KMS-11 (cell line): ENCODE data around the gene OR51L1.

Source experiments
- H2AFZ ChIP-seq: fragments of 200-600 bp; sonication (generic); 2 replicates; pipeline ENCODE4 v1.6.1; 2016; ENCODE audit warnings: antibody characterized with exemption, mixed run types, low read depth
- H3K27ac ChIP-seq: fragments of 200-600 bp; sonication (generic); 2 replicates; pipeline ENCODE4 v1.6.1; 2016; ENCODE audit warnings: mild to moderate bottlenecking, mixed run types
- H3K27me3 ChIP-seq: fragments of 200-600 bp; sonication (generic); 2 replicates; pipeline ENCODE4 v1.6.1; 2017; ENCODE audit warnings: mild to moderate bottlenecking, low read depth, mixed run types, moderate library complexity; ENCODE audit not compliant: insufficient read depth
- H3K36me3 ChIP-seq: fragments of 200-600 bp; sonication (generic); 2 replicates; pipeline ENCODE4 v1.6.1; 2017; ENCODE audit warnings: mild to moderate bottlenecking, mixed run types; ENCODE audit not compliant: insufficient read depth
- H3K4me1 ChIP-seq: fragments of 200-600 bp; sonication (generic); 2 replicates; pipeline ENCODE4 v1.6.1; 2016; ENCODE audit warnings: mild to moderate bottlenecking, low read depth, mixed run types; ENCODE audit not compliant: poor library complexity, severe bottlenecking
- H3K4me2 ChIP-seq: fragments of 200-600 bp; sonication (generic); 2 replicates; pipeline ENCODE4 v1.7.0; 2016; ENCODE audit warnings: mild to moderate bottlenecking, mixed run types
- H3K4me3 ChIP-seq: fragments of 200-600 bp; sonication (generic); IDR thresholded peaks from 2 replicates; pipeline ENCODE4 v1.6.1; 2017; ENCODE audit warnings: low read depth, low read length, mixed read lengths; ENCODE audit not compliant: insufficient read depth
- H3K79me2 ChIP-seq: fragments of 200-600 bp; sonication (generic); 2 replicates; pipeline ENCODE4 v1.6.1; 2016; ENCODE audit warnings: low read depth, mixed run types; ENCODE audit not compliant: insufficient read depth
- H3K9ac ChIP-seq: fragments of 200-600 bp; sonication (generic); 2 replicates; pipeline ENCODE4 v1.6.1; 2016; ENCODE audit warnings: mild to moderate bottlenecking, mixed run types
- H4K20me1 ChIP-seq: fragments of 200-600 bp; sonication (generic); 2 replicates; pipeline ENCODE4 v1.6.1; 2016; ENCODE audit warnings: mild to moderate bottlenecking, mixed run types; ENCODE audit not compliant: insufficient read depth
- CTCF ChIP-seq: fragments of 200-600 bp; sonication (generic); conservative IDR thresholded peaks from 2 replicates; pipeline ENCODE4 v1.6.1; 2017; ENCODE audit warnings: low read depth, mild to moderate bottlenecking, antibody characterized with exemption, low read length, moderate library complexity, mixed read lengths

The OR51L1 gene

DNA sequence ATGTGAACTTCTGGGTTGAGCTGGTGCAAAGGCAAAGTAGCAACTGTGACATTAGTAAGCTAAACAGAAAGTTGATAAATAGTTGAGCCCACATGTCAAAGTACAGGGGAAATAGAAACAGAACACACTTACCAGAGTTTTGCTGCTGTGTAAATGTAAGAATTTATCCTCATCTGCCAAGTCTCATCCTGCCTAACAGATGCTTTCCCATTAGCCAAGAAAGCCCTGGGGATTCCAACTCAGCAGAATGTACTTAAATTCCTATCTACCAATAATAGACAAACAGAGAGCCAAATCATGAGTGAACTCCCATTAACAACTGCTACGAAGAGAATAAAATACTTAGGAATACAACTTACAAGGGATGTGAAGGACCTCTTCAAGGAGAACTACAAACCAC lies 31.8 kb upstream of the OR51L1 start:
- no peaks in the 10 kb centered on the region for H3K36me3 ChIP-seq

GRCh38 chr11:4975436-4975835 lies 19.2 kb upstream of the OR51L1 start:
- H3K4me1 ChIP-seq, result no peaks in the 10 kb centered on the region
- no peak overlapping the region for H3K4me2 ChIP-seq

More for the DNA sequence above, 31.8 kb upstream of the OR51L1 start:
- TF ChIP-seq CTCF, result no peak
- Histone ChIP-seq H2AFZ (no peak overlapping the region), H3K4me3 (no peak overlapping the region), H3K79me2 (no peaks in the 10 kb centered on the region), H4K20me1 (no peaks in the 10 kb centered on the region), H3K27me3 (no peaks in the 10 kb centered on the region), H3K4me1 (no peaks in the 10 kb centered on the region), H3K9ac (no peak overlapping the region), H3K27ac (no peak overlapping the region), H3K4me2 (no peak overlapping the region)

DNA sequence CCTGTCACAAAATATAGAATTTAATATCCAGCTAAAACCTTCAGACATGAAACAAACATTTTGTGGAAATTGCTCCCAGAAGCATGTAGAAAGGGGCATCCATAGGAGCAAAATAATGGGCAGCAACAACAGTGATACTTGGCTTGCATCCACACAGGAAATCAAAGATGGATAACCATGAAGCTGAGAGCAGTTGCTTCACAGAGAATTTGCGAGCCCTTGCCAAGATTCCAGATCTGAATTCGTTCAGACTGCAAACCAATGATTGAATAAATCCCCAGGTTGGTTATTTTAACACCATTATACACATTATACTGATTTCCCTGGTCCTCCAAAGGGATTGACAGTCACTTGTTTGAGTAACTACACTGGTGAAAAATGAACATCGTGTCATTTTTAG lies 15.6 kb upstream of the OR51L1 start:
- H2AFZ ChIP-seq, result no peak overlapping the region
- no peaks in the 10 kb centered on the region for H4K20me1 ChIP-seq
- no peak overlapping the region for H3K4me3 ChIP-seq
- no peak overlapping the region for H3K9ac ChIP-seq
- no peaks in the 10 kb centered on the region for H3K27me3 ChIP-seq
- no peak overlapping the region for H3K27ac ChIP-seq
- no peak for TF ChIP-seq CTCF
- H3K36me3 ChIP-seq, result no peaks in the 10 kb centered on the region
- H3K4me1 ChIP-seq, result no peaks in the 10 kb centered on the region
- H3K4me2 ChIP-seq, result no peak overlapping the region
- H3K79me2 ChIP-seq, result no peaks in the 10 kb centered on the region

More at GRCh38 chr11:4975436-4975835, 19.2 kb upstream of the OR51L1 start:
- Histone ChIP-seq H2AFZ (no peak overlapping the region), H3K9ac (no peak overlapping the region), H4K20me1 (no peaks in the 10 kb centered on the region), H3K79me2 (no peaks in the 10 kb centered on the region), H3K27ac (no peak overlapping the region), H3K27me3 (no peaks in the 10 kb centered on the region), H3K4me3 (no peak overlapping the region), H3K36me3 (no peaks in the 10 kb centered on the region)
- no peak for TF ChIP-seq CTCF

- no peaks in the 10 kb centered on the region for H3K27me3 ChIP-seq
- TF ChIP-seq CTCF, result no peak
- no peak overlapping the region for H3K4me2 ChIP-seq
- H3K9ac ChIP-seq, result no peak overlapping the region
- no peaks in the 10 kb centered on the region for H3K4me1 ChIP-seq
- H3K36me3 ChIP-seq, result no peaks in the 10 kb centered on the region
- no peak overlapping the region for H3K27ac ChIP-seq
- H3K79me2 ChIP-seq, result no peaks in the 10 kb centered on the region
- no peaks in the 10 kb centered on the region for H4K20me1 ChIP-seq
- no peak overlapping the region for H3K4me3 ChIP-seq
- H2AFZ ChIP-seq, result no peak overlapping the region
Observed at GRCh38 chr11:4982678-4983077, 12.0 kb upstream of the OR51L1 start.
